Pons (tissue), 1 donor: ENCODE measurements around the gene RMI2.

Experiments used
- DNase-seq: peaks from one replicate; pipeline ENCODE4 v3.0.0-alpha.2; 2016; ENCODE audit warnings: low spot score

The RMI2 gene

GRCh38 chr16:11328172-11329070 lies 16.8 kb upstream of the RMI2 start:
- peak; percentile 33 for DNase-seq

- DNase-seq: no peak
Observed at GRCh38 chr16:11329071-11329491, 16.2 kb upstream of the RMI2 start.

- no peak for DNase-seq
Observed at GRCh38 chr16:11329891-11330290, 15.4 kb upstream of the RMI2 start.

GRCh38 chr16:11330526-11331237 lies 14.6 kb upstream of the RMI2 start:
- DNase-seq: no peak

- DNase-seq: no peak
Observed at GRCh38 chr16:11331967-11332366, 13.3 kb upstream of the RMI2 start.

GRCh38 chr16:11333010-11333409 lies 12.2 kb upstream of the RMI2 start:
- no peak for DNase-seq

GRCh38 chr16:11333702-11334101 lies 11.6 kb upstream of the RMI2 start:
- DNase-seq: no peak

- DNase-seq: no peak
Observed at GRCh38 chr16:11334831-11335404, 10.3 kb upstream of the RMI2 start.

- no peak for DNase-seq
Observed at GRCh38 chr16:11339075-11339474, 6.2 kb upstream of the RMI2 start.

- no peak for DNase-seq
Observed at GRCh38 chr16:11340710-11341109, 4.5 kb upstream of the RMI2 start.

- no peak for DNase-seq
Observed at GRCh38 chr16:11341371-11341770, 3.9 kb upstream of the RMI2 start.

GRCh38 chr16:11342021-11342855 lies 3.0 kb upstream of the RMI2 start:
- no peak for DNase-seq

- DNase-seq: no peak
Observed at GRCh38 chr16:11346700-11347319, 1.6 kb downstream of the RMI2 start.

- DNase-seq: no peak
Observed at GRCh38 chr16:11347831-11348230, 2.6 kb downstream of the RMI2 start.

- no peak for DNase-seq
Observed at GRCh38 chr16:11348737-11349598, 3.7 kb downstream of the RMI2 start.

- peak; percentile 83 for DNase-seq
Observed at GRCh38 chr16:11349599-11350276, 4.5 kb downstream of the RMI2 start.

GRCh38 chr16:11350519-11350918 lies 5.3 kb downstream of the RMI2 start:
- DNase-seq: no peak

- DNase-seq: no peak
Observed at GRCh38 chr16:11350921-11351335, 5.7 kb downstream of the RMI2 start.

GRCh38 chr16:11353158-11353557 lies 7.9 kb downstream of the RMI2 start:
- no peak for DNase-seq

GRCh38 chr16:11354407-11354732 lies 9.1 kb downstream of the RMI2 start:
- DNase-seq: no peak
